HL-60 (cell line): ENCODE results near the gene FOLH1.
"Not testable (repeated sequence)": the region's sequence is repeated elsewhere in the genome, so short reads cannot be mapped to it uniquely, and the experiment has no call there.

Experiments used
- CTCF ChIP-seq: IDR thresholded peaks from one replicate; pipeline ENCODE4 v1.5.1; 2011; ENCODE audit warnings: low read length, control low read depth, inconsistent platforms; ENCODE audit not compliant: insufficient read depth
- GABPA ChIP-seq: IDR thresholded peaks from 2 replicates; pipeline ENCODE4 v1.6.1; 2012; ENCODE audit warnings: low read depth
- POLR2AphosphoS5 ChIP-seq: IDR thresholded peaks from 2 replicates; pipeline ENCODE4 v1.6.1; 2012; ENCODE audit warnings: low read depth
- TF ChIP-seq, protein P1 (sequence below): IDR thresholded peaks from 2 replicates; pipeline ENCODE4 v1.6.1; 2012; ENCODE audit warnings: low read depth; ENCODE audit not compliant: insufficient replicate concordance

DNA sequence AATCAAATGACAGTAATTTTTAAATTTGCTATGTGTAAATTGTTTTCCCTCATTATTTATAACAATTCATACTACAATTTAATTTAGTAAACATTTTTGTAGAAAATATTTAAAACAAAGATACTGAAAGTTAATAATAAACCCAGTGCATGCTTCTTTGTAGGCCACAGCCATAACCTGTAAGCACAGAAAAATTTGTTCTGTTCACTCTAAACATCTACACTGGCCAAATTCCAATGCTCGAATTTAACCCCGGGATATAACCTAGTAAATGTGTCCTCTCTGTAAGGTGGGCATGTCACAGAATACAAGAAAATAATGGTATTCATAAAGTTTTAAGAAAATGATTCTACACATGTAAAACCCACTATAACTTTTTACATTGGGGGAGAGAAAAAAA is 22.2 kb downstream of the FOLH1 start:
- not testable (repeated sequence) for TF ChIP-seq CTCF, POLR2AphosphoS5, GABPA
- TF ChIP-seq, protein P1, sequence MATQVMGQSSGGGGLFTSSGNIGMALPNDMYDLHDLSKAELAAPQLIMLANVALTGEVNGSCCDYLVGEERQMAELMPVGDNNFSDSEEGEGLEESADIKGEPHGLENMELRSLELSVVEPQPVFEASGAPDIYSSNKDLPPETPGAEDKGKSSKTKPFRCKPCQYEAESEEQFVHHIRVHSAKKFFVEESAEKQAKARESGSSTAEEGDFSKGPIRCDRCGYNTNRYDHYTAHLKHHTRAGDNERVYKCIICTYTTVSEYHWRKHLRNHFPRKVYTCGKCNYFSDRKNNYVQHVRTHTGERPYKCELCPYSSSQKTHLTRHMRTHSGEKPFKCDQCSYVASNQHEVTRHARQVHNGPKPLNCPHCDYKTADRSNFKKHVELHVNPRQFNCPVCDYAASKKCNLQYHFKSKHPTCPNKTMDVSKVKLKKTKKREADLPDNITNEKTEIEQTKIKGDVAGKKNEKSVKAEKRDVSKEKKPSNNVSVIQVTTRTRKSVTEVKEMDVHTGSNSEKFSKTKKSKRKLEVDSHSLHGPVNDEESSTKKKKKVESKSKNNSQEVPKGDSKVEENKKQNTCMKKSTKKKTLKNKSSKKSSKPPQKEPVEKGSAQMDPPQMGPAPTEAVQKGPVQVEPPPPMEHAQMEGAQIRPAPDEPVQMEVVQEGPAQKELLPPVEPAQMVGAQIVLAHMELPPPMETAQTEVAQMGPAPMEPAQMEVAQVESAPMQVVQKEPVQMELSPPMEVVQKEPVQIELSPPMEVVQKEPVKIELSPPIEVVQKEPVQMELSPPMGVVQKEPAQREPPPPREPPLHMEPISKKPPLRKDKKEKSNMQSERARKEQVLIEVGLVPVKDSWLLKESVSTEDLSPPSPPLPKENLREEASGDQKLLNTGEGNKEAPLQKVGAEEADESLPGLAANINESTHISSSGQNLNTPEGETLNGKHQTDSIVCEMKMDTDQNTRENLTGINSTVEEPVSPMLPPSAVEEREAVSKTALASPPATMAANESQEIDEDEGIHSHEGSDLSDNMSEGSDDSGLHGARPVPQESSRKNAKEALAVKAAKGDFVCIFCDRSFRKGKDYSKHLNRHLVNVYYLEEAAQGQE, result not testable (repeated sequence)
